Frontal cortex (tissue), 4 donors: ENCODE results near the gene CPLANE2. TPM values are rescaled to one million over a fixed set of nuclear protein-coding genes. Genes with fewer than 3 reads are reported as not detected.
"Not testable (repeated sequence)": the region's sequence is repeated elsewhere in the genome, so short reads cannot be mapped to it uniquely, and the experiment has no call there.

Source experiments
- DNase-seq, 2 donors: peaks; one replicate each; pipeline ENCODE4 v3.0.0; 2012; ENCODE audit warnings: low spot score in 2 of 2
- FAIRE-seq: peaks from 2 replicates; lab custom pipeline; 2012; peaks lifted over from hg19 to GRCh38; lab: Jason Lieb, UNC
- total RNA-seq: library from RNA; depleted of rRNA; stranded (reverse); fragments of >200 nt; gene quantifications from one replicate; pipeline ENCODE4 v1.2.3, GENCODE V29; 2014
- donor health status: control.
- donor health status: control.
- donor health status: control.

The CPLANE2 gene
- total RNA-seq, 1 donor from 2014 or later = 16.7 TPM

DNA sequence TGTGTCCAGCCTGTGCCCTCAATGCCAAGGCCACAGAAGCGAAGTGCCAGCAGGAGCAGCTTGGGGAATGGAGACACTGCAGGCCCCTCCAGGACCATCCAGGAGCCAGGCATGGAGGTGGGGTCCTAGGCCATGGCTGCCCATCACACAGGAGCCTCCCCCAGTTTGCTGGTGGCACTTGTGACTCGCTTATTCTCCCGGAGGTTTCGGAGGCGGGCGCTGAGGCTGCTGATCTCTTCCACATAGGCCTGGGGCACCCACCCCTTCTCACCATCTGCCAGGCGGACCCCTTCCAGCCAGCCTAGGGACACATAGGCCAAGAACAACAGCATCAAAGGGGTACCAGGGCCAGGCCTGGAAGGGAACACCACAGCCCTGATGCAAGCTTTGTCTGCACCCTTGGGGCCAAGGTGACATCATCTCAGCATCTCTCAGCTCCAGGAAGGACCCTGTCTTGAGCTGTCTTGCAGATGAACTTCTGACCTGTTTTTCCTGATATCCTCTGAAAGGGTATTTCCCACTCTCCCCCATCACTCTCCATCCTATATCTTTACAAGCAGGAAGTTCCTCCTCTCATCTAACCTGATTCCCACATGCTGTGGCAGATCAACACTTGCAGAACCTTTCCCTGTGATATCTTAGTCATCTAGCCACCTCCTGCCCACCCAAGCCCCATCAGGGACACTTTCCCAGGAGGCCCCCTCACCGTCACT lies 38.4 kb downstream of the CPLANE2 start:
- FAIRE-seq (no peak), DNase-seq (no peak)

DNA sequence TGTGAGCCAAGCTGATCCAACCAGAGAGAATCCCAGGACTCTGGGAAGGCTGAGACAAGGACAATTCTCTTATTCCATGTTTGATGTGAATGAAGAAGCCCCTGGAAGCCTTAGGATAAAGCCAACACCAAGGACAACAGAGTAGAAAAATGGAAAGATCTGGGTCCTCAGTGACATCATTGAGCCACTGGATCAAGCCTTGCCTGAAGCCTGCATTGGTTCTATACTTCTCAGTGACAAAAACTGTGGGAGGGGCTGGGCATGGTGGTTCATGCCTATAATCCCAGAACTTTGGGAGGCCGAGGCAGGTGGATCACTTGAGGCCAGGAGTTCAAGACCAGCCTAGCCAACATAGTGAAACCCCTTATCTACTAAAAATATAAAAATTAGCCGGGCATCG lies 40.1 kb downstream of the CPLANE2 start:
- DNase-seq (no peak), FAIRE-seq (no peak)

DNA sequence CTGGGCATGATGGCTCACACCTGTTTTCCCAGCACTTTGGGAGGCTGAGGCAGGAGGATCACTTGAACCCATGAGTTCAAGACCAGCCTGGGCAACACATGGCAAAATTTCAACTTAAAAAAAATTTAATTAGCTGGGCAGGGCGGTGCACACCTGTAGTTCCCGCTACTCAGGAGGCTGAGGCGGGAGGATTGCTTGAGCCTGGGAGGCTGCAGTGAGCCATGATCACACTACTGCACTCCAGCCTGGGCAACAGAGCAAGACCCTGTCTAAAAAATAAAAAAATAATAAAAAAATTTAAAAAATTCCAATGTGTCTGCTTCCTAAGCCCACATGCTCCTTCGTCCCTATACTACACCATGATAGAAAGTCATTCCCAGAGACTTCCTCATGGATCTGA lies 40.8 kb downstream of the CPLANE2 start:
- FAIRE-seq, DNase-seq: not testable (repeated sequence)

DNA sequence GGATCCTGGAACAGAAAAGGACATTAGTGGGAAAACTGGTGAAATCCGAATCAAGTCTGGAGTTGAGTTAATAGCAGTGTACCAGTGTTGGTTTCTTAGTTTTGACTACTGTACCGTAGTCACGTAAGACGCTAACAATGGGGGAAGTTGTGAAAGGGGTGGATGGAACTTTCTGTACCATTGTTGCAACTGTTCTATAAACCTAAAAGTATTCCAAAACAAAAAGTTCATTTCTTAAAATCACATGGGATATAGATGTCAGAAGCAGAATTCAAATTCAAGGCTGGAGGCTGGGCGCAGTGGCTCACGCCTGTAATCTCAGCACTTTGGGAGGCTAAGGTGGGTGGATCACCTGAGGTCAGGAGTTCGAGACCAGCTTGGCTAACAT lies 41.5 kb downstream of the CPLANE2 start:
- DNase-seq (no peak), FAIRE-seq (no peak)

DNA sequence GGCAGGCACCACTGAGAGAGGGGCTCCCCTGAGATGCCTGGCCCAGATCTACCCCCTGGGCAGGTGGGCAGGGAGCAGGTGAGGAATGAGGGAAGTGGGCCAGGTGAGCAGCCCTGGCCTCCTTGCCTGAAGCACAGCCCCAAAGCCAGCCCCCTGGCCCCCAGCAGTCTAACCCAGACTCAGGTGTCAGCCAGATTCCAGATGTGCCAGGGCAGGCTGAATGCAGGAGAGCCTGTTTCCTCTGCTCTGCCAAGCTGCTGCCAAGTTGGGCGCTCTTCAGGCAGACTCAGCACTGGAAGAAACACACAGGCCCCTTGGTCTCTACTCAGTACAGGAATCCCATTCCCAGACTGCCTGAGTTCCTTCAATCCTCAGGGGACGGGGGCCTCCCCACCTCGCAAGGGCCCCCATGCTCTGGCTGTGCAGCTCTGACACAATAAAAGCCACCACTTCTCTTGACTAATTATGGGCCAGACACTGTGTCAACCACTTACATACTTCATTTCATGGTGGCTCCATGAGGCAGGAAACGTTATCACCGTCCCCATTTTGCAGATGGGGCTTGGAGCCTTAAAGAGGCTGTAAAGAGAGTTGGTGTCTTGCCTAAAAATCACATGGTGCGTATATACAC lies 45.0 kb downstream of the CPLANE2 start:
- DNase-seq (no peak), FAIRE-seq (no peak)

DNA sequence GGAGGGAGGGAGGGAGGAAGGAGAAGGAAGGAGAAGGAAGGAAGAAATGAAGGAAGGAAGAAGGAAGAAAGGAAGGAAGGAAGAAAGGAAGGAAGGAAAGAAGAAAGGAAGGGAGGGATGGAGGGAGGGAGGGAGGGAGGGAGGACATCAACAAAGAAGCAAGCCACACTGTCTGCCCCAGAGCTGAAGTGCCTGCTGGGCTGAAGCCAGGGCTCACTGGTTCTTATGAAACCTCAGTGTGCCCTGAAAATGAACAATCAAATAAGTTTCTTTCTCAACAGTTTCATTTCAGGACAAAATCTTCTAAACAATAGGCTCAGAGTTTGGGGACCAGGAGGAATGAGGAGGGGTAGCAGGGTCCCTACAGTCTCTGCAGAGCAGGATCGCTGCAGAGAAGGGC lies 45.7 kb downstream of the CPLANE2 start:
- FAIRE-seq = no peak
- no peak for DNase-seq

DNA sequence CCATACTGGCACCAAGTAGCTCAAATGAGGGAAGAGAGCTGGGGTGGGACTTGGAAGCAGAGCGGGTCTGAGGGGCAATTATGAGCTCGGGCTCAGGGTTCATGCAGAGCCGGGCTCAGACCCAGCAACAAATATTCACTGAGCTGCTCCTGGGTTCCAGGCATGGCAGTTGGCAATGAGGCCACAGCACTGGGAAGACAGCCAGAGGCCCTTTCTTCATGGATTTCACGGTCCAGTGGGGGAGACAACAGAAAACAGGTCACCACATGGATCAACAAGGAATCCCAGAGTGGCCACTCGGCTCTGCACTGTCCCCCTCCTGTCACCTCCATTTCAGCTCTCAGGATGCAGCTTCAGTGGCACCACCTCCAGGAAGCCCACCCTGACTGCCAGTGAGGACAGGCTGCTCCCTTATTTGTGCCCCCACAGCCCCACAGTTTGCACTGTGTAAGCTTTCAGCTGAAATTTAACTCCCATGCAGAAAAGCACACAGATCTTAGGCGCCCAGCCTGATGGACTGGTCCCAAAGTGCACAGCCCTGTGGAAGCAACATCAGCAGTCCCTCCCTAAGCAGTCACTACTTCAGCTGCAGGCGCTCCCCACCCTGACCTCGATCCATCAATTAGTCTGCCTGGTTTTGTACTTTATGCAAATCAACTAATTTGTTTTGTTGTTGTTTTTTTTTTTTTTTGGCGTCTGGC lies 46.9 kb downstream of the CPLANE2 start:
- no peak for DNase-seq
- no peak for FAIRE-seq

DNA sequence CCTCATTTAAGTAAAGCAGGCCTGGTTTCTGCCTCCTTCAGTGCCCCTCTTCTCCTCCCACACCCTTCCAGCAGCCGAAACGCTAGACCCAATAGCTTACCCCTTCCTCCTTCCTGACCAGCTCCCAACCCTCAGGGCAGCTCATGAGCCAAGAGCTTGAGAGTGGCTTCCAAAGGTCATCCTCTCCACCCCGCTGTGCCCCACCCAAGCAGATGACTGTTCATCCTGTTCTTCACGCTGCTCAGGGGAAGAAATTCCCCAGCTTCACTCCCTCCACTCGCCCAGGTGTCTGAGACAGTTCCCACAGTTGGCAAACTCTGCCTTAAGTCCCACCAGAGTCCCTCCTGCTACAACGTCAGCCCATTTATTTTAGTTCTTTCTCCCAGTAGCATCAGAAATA lies 48.0 kb downstream of the CPLANE2 start:
- FAIRE-seq (no peak), DNase-seq (no peak)

DNA sequence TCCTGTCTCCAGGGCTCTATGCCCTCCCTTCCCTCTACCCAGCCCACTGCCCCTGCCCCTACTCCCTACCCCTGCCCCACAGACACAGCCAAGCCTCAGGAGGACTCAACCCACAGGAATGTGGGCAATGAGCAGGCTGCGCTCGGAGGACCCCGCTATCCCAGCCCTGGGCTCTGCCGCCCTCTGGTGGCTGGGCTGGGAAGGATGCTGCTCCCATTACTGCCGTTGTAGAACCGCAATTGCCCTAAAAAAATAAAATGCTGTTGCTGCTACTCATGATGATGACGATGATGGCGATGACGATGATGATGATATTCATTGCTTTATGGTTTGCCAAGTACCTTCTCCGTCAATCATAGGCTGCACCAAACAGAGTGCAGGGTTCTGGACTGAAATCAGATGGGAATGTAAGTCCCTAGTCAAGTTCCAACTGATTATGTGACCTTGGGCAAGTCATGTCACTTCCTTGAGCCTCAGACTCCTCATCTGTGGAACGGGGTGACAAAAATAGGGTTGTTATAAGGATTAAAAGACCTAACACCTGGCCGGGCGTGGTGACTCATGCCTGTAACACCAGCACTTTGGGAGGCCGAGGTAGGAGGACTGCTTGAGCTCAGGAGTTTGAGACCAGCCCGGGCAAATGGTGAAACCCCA lies 49.1 kb downstream of the CPLANE2 start:
- FAIRE-seq = no peak
- DNase-seq = peak; percentile 49 to 83

DNA sequence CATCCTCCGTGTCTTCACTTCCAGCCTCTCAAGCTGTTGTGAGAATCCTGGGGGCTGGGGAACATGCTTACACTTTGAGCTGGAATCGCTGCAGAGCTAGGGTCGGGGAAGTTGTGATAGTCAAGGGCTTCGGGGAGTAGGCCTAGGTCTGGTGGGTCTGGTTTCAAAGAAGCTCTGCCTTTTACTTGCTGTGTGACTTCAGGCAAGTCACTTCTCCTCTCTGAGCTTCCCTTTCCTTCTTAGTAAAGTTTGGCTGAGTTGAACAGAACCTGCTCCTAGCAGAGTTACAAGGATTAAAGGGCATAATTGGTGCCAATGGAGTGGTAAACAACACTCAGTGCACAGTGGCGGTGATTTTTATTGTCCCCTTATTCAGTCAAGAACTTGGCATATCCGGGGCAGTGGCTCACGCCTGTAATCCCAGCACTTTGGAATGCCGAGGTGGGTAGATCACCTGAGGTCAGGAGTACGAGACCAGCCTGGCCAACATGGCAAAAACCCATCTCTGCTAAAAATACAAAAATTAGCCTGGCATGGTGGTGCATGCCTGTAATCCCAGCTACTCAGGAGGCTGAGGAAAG lies 50.2 kb downstream of the CPLANE2 start:
- no peak for DNase-seq
- no peak for FAIRE-seq

DNA sequence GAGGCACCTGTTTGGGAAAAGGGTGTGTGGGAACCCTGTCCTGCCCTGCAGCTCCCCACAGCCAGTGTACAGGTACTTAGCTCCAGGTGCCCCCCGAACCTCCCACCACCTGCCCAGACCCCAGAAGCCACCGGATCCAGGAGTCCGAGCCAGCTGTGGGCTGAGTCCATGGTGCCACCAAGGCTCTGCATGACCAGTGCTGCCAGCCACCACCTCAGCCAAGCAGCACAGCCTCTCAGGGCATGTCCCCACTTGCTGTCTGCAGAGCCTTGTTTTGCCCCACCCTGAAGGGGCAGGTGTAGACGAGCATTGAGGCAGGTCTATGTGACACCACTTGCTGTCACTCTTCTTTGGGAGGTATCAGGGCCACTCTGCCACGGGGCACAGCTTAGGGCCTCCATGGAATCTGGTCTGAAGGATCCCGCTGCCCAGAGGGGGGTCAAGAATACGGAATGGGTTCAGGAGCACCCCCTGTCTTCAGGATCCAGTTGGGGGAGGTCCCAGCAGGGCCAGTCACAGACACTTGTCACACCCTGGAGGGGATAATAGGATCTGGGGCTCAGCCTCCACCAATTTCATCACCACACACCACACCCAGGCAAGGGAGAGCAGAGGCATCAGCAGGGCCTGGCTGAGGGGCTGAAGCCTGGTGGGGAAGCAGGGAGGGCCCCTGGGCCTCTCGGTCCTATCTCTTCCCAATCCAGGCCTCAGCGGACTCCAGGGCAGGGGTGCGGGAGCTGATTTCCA lies 52.3 kb downstream of the CPLANE2 start:
- no peak for DNase-seq
- FAIRE-seq = no peak

DNA sequence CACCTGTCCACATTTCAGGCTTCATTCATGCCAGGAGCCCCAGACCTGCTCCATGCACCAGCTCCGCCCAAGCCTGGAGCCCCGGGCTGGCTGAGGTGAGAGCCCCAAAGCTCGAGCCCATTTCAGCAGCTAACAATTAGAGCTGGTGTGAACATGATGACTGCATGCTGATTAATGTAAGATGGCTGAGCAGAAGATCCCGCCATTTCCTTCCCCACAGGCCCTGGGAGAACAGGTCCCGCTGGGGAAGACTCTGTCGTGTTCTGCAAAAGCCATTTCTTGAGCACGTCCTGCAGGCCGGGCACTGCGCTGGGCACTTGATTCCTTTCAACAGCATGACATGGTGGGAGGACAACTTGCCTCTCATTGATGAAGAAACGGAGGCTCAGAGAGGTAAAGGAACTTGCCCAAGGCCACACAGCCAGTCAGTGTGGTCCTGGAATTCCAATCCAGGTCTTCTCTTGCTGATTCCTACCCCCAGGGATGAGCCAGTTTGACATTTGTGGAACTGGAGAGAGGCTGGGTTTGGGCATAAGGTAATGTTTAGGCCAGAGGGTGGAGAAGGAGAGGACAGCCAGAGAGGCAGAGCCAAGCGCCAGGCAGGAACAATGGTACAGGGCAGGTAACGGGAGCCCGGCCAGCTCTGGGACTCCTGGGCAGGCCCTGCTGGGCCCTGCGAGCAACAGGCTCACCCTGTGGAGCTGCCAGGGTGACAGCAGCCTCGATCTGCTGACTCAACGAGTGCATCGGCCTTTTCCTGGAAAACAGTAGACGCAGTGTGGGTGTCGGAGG lies 53.0 kb downstream of the CPLANE2 start:
- no peak for FAIRE-seq

DNA sequence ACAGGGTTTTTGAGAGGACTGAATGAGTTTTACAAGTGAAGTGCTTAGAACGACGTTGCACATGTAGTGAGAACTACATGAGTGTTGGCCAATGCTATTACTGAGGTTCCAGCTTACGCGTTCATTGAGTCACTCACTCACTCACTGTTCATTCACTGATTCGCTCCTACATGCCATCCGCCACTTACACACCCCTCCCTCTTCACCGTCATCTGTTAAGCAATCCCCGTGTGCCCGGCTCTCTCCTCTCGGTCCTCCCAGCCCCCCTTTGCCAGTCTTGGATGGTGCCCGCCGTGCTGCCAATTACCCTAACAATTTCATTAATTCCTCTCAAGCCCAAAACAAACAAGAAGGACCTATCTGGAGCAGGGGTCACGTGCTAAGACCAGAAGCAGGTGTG lies 53.8 kb downstream of the CPLANE2 start:
- FAIRE-seq (no peak), DNase-seq (no peak)

More for the DNA sequence above, 53.0 kb downstream of the CPLANE2 start:
- no peak for DNase-seq

DNA sequence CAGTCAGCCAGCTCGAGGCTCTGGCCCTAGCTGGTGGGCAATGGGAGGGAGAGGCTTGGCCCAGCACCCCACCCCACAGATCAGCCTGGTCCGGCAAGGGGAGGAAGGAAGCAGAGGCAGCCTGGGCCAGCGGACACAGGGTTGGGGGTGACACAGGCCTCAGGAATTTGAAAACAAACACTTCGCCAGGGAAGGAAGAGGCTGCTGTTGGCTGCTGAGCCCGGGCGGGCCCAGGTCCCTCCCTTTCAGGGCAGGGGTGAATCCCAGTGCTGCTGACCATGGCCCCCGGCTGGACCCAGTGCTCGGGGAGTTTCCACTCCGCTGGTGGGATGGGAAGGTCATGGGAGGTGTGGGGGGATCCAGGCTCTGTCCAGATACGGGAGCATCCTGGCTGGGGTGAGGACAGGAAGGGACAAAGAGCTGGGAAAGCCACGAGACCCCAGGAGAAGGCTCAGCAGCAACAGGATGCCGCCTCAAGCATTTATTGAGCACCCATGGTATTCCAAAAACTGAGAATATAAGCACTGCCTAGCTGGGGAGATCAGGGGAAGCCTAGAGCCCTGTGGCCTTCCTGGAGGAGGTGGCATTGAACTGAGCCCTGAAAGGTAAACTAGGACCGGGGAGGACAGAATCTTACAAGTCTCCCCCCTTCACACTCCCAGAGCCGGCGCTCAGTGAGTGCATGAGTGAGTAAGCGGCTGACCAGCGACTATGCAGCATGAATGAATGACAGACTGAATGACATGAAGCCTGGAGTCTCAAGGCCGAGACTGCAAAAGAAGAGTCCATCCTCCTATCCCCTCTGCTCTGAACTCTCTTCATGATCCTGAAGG lies 54.9 kb downstream of the CPLANE2 start:
- DNase-seq (peak in 1 of 2 donors; percentile 46), FAIRE-seq (no peak)
